ENCODE data around the gene POLA1. TPM values are rescaled to one million over a fixed set of nuclear protein-coding genes. Genes with fewer than 3 reads are reported as not detected.
A peak's percentile ranks its signal among the peaks of the same experiment; 100 is the strongest.

The POLA1 gene
- total RNA-seq, 4 donors from 2014 or later = 12.0 to 15.6 (median 12.5) TPM

GRCh38 chrX:24668111-24668510 is 25.6 kb upstream of the POLA1 start:
- Histone ChIP-seq H3K4me3 (no peak overlapping the region), H3K27me3 (no peaks in the 10 kb centered on the region), H3K36me3 (no peaks in the 10 kb centered on the region), H3K4me1 (no peaks in the 10 kb centered on the region), H3K9me3 (no peaks in the 10 kb centered on the region), H3K27ac (no peak overlapping the region)
- no peak for TF ChIP-seq CTCF (IDR thresholded peaks at IDR 0.05)
- no peak for TF ChIP-seq POLR2A (IDR thresholded peaks at IDR 0.05)
- no peak for TF ChIP-seq EP300 (IDR thresholded peaks at IDR 0.05)
- TF ChIP-seq POLR2AphosphoS5 (IDR thresholded peaks at IDR 0.05) = no peak
- no peak for ATAC-seq
- 25% methylated on average over 3 of the region's 3 CpGs; no CpG with 5 or more reads in 1 of the 2 donors for WGBS, 2 donors (ENCODE audit: low coverage in 1 of 2)

- TF ChIP-seq CTCF (IDR thresholded peaks at IDR 0.05) (no peak), EP300 (IDR thresholded peaks at IDR 0.05) (no peak), POLR2A (IDR thresholded peaks at IDR 0.05) (no peak), POLR2AphosphoS5 (IDR thresholded peaks at IDR 0.05) (no peak)
- Histone ChIP-seq H3K36me3 (no peaks in the 10 kb centered on the region), H3K27ac (no peak overlapping the region), H3K27me3 (no peaks in the 10 kb centered on the region), H3K9me3 (no peaks in the 10 kb centered on the region), H3K4me3 (no peak overlapping the region), H3K4me1 (no peaks in the 10 kb centered on the region)
- ATAC-seq = no peak
- WGBS, 2 donors (ENCODE audit: low coverage in 1 of 2) = 48 to 66% methylated on average over 3 to 8 of the region's 11 CpGs
Observed at GRCh38 chrX:24672701-24673190, 21.0 kb upstream of the POLA1 start.

- ATAC-seq = no peak
- Histone ChIP-seq H3K27ac (no peak overlapping the region), H3K4me3 (no peak overlapping the region), H3K9me3 (no peaks in the 10 kb centered on the region), H3K4me1 (no peaks in the 10 kb centered on the region), H3K27me3 (no peaks in the 10 kb centered on the region), H3K36me3 (no peaks in the 10 kb centered on the region)
- TF ChIP-seq EP300 (IDR thresholded peaks at IDR 0.05) (no peak), CTCF (IDR thresholded peaks at IDR 0.05) (no peak), POLR2A (IDR thresholded peaks at IDR 0.05) (no peak), POLR2AphosphoS5 (IDR thresholded peaks at IDR 0.05) (no peak)
- 0% methylated on average over 1 of the region's 2 CpGs; no CpG with 5 or more reads in 1 of the 2 donors for WGBS, 2 donors (ENCODE audit: low coverage in 1 of 2)
Observed at GRCh38 chrX:24673424-24673823, 20.3 kb upstream of the POLA1 start.

- 0 to 11% methylated on average over 1 to 5 of the region's 5 CpGs for WGBS, 2 donors (ENCODE audit: low coverage in 1 of 2)
- TF ChIP-seq CTCF (IDR thresholded peaks at IDR 0.05) (peak in 3 of 4 experiments; percentile 6 to 52 (median 33)), POLR2A (IDR thresholded peaks at IDR 0.05) (no peak)
- Histone ChIP-seq H3K4me1 (no peaks in the 10 kb centered on the region), H3K27ac (no peak overlapping the region), H3K9me3 (no peaks in the 10 kb centered on the region), H3K27me3 (no peaks in the 10 kb centered on the region), H3K36me3 (no peaks in the 10 kb centered on the region), H3K4me3 (no peak overlapping the region)
- peak; percentile 25 for ATAC-seq
Observed at GRCh38 chrX:24676403-24677024, 17.2 kb upstream of the POLA1 start.

GRCh38 chrX:24682739-24683432 is 10.8 kb upstream of the POLA1 start:
- 90% methylated on average over 4 of the region's 7 CpGs; no CpG with 5 or more reads in 1 of the 2 donors for WGBS, 2 donors (ENCODE audit: low coverage in 1 of 2)
- ATAC-seq = no peak
- H3K27ac ChIP-seq = no peak overlapping the region
- H3K4me3 ChIP-seq = no peak overlapping the region
- no peaks in the 10 kb centered on the region for H3K4me1 ChIP-seq
- TF ChIP-seq EP300 (IDR thresholded peaks at IDR 0.05) = no peak
- TF ChIP-seq POLR2AphosphoS5 (IDR thresholded peaks at IDR 0.05) = no peak
- no peak for TF ChIP-seq POLR2A (IDR thresholded peaks at IDR 0.05)
- no peak for TF ChIP-seq CTCF (IDR thresholded peaks at IDR 0.05)
- H3K9me3 ChIP-seq = no peaks in the 10 kb centered on the region
- H3K27me3 ChIP-seq = no peaks in the 10 kb centered on the region
- H3K36me3 ChIP-seq = no peaks in the 10 kb centered on the region
